Brain microvascular endothelial cell (primary cell): ENCODE data around the gene TDRKH.

ENCODE experiments used
- DNase-seq: peaks from one replicate; pipeline ENCODE4 v3.0.0-alpha.2; 2020
- H3K27ac ChIP-seq: fragments of 250-450 bp; sonication (Bioruptor Pico); 2 replicates; pipeline ENCODE4 v1.5.1; 2020; ENCODE audit warnings: mild to moderate bottlenecking, moderate library complexity
- H3K27me3 ChIP-seq: fragments of 250-450 bp; sonication (Bioruptor Pico); replicated peaks from 2 replicates; pipeline ENCODE4 v1.5.1; 2020; ENCODE audit warnings: mild to moderate bottlenecking
- H3K36me3 ChIP-seq: fragments of 250-450 bp; sonication (Bioruptor Pico); replicated peaks from 2 replicates; pipeline ENCODE4 v1.5.1; 2020; ENCODE audit warnings: mild to moderate bottlenecking
- H3K4me3 ChIP-seq: 2 replicates; pipeline ENCODE4 v1.5.1; 2011; ENCODE audit warnings: low read depth, mild to moderate bottlenecking, control low read depth, low read length, moderate library complexity
- in situ Hi-C: cut with HindIII; loops from 2 replicates; pipeline ENCODE4 v1.10.0; 2017; ENCODE audit warnings: low sequenced_read_pairs, low pct_ligation_motif_present
- TF ChIP-seq, protein P1 (sequence below): IDR thresholded peaks from 2 replicates; pipeline ENCODE4 v1.5.1; 2011; ENCODE audit warnings: low read depth, mild to moderate bottlenecking, moderate library complexity, low read length, control low read depth, inconsistent platforms; ENCODE audit errors: missing control alignments

The TDRKH gene

DNA sequence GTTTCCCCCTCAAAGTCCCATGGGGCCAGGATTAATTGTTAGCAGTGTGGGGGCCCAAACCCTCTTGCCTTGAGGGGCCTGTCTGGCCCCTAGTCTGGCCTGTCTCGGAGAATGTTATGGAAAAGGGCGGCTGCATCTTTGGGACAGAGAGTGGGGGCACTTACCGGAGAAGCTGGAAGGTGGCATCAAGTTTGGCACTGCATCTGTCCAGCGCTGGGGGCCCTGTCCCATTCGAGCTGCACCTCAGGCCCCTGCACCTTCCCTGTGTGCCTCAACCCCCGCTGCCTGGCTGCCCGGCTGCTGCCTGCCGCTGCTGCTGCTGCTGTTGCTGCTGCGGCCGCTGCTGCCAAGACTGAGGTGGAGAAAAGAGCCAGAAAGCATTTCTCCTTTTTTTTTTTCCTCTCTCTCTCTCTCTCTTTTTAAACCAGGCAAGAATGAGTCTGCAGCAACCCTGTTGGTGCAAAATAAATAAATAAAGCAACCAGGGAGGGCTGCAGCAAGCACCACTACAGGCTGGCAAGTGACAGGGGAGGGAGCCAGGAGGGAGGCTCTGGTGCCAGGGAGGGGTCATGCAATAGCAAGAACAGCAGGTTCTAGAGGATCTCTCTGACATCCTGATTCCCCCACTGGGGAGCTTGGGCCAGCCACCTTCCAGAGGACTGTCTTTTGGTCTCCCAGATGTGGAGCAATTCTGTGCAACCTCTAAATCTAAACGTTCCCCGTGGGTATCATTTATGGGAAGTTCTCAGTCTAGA lies 14.9 kb upstream of the TDRKH start, which contains the start of gene LINGO4:
Gene LINGO4 (minus strand): TSS at position 354 of the 755 bp plus-strand sequence. CDS start 2,715 bp downstream, outside the sequence.
- peaks cover 36% of the 10 kb centered on the region for H3K27me3 ChIP-seq
- no peak within 1 kb of the TSS for H3K27ac ChIP-seq
- no peak for DNase-seq
- H3K4me3 ChIP-seq: no peak within 1 kb of the TSS
- TF ChIP-seq, protein P1, sequence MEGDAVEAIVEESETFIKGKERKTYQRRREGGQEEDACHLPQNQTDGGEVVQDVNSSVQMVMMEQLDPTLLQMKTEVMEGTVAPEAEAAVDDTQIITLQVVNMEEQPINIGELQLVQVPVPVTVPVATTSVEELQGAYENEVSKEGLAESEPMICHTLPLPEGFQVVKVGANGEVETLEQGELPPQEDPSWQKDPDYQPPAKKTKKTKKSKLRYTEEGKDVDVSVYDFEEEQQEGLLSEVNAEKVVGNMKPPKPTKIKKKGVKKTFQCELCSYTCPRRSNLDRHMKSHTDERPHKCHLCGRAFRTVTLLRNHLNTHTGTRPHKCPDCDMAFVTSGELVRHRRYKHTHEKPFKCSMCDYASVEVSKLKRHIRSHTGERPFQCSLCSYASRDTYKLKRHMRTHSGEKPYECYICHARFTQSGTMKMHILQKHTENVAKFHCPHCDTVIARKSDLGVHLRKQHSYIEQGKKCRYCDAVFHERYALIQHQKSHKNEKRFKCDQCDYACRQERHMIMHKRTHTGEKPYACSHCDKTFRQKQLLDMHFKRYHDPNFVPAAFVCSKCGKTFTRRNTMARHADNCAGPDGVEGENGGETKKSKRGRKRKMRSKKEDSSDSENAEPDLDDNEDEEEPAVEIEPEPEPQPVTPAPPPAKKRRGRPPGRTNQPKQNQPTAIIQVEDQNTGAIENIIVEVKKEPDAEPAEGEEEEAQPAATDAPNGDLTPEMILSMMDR: no peak
- no peaks in the 10 kb centered on the region for H3K36me3 ChIP-seq
- in situ Hi-C loops: no loop called here

GRCh38 chr1:151803915-151804314 lies 13.6 kb upstream of the TDRKH start:
- no peaks in the 10 kb centered on the region for H3K36me3 ChIP-seq
- peaks cover 49% of the 10 kb centered on the region for H3K27me3 ChIP-seq
- no peak for DNase-seq
- no peak overlapping the region for H3K27ac ChIP-seq
- in situ Hi-C loops: no loop called here
- H3K4me3 ChIP-seq: no peak overlapping the region
- TF ChIP-seq, protein P1: no peak

DNA sequence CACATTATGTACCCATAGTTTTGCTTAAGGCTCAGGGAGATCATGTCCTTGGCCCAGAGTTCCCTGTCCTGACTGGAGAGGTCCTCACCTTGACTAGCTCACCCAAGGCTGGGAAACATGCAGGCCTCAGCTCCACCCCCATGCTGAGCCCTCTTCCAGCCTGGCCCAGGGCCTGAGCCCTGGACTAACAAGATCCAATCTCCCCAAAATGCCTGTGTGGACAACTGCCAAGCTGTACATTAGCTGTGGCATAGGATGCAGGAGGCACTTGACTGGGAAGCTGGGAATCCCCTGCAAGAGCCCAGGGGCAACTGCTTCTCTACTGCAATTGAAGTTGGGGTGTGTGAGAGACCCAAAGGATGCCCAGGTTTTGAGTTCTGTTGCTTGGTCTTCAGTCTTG lies 12.9 kb upstream of the TDRKH start:
- H3K4me3 ChIP-seq: no peak overlapping the region
- peaks cover 52% of the 10 kb centered on the region for H3K27me3 ChIP-seq
- in situ Hi-C loops: no loop called here
- DNase-seq: no peak
- no peaks in the 10 kb centered on the region for H3K36me3 ChIP-seq
- TF ChIP-seq, protein P1: no peak
- H3K27ac ChIP-seq: no peak overlapping the region

GRCh38 chr1:151802372-151802771 lies 12.1 kb upstream of the TDRKH start:
- TF ChIP-seq, protein P1: no peak
- no peak for DNase-seq
- H3K27ac ChIP-seq: no peak overlapping the region
- no peaks in the 10 kb centered on the region for H3K36me3 ChIP-seq
- no peak overlapping the region for H3K4me3 ChIP-seq
- in situ Hi-C loops: no loop called here
- peaks cover 53% of the 10 kb centered on the region for H3K27me3 ChIP-seq

DNA sequence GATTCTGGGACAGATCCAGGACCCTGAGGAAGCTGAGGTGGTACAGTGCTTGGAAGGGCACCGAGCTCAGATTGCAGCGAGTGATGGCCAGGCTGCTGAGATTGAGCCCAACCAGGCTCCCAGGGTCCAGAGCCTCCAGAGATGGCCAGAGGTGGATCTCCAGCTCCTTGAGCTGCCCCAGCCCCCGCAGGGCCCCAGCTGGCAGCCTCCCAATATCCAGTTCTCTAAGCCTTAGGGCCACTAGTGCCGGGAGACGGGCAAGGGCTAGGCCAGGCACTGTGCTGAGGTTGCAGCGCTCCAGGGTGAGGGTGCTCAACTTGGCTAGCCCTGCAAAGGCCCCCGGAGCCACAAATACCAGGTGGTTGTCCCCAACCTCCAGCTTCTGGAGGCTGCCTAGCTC lies 11.5 kb upstream of the TDRKH start:
- in situ Hi-C loops: no loop called here
- TF ChIP-seq, protein P1: no peak
- H3K27me3 ChIP-seq: peaks cover 51% of the 10 kb centered on the region

More for the DNA sequence above, 11.5 kb upstream of the TDRKH start:
- DNase-seq: no peak
- Histone ChIP-seq H3K4me3 (no peak overlapping the region), H3K36me3 (no peaks in the 10 kb centered on the region), H3K27ac (no peak overlapping the region)
